H54 (cell line): ENCODE measurements around the gene AOC2.
"Not testable (repeated sequence)": the region's sequence is repeated elsewhere in the genome, so short reads cannot be mapped to it uniquely, and the experiment has no call there.

Source experiments
- DNase-seq: peaks from one replicate; pipeline ENCODE4 v3.0.0; 2011; ENCODE audit warnings: low spot score, mixed read lengths; ENCODE audit not compliant: insufficient read length
- FAIRE-seq: peaks from 3 replicates; lab custom pipeline; 2011; peaks lifted over from hg19 to GRCh38; lab: Jason Lieb, UNC
- POLR2A ChIP-seq: IDR thresholded peaks from 2 replicates; pipeline ENCODE4 v1.6.1; 2011; ENCODE audit warnings: low read depth, mild to moderate bottlenecking, low read length

The AOC2 gene

DNA sequence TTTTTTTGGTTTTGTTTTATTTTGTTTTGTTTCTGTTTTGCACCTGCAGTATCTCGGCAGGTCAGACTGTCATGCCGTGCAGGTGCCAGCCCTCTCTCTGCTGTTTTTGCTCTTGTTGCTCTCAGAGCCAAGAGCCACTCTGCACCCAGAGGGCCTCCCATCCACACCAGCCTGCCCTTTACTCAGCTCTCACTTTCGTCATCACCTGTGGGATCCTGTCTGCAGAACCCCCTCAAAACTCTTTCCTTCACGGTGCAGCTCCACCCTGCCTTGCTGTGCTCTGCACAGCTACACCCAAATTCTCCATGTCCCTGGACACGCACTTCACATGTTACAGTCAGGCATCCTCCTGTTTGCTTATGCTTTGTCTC lies 9.2 kb downstream of the AOC2 start:
- TF ChIP-seq POLR2A, result no peak
- DNase-seq, result no peak
- no peak for FAIRE-seq

- DNase-seq (no peak), FAIRE-seq (no peak)
- no peak for TF ChIP-seq POLR2A
Measured at GRCh38 chr17:42853968-42854790, 9.8 kb downstream of the AOC2 start.

- FAIRE-seq, result no peak
- no peak for DNase-seq
- TF ChIP-seq POLR2A, result no peak
Measured at GRCh38 chr17:42855048-42855596, 10.7 kb downstream of the AOC2 start.

- not testable (repeated sequence) for FAIRE-seq, DNase-seq
Measured at GRCh38 chr17:42856093-42856492, 11.7 kb downstream of the AOC2 start.

- not testable (repeated sequence) for FAIRE-seq
Measured at GRCh38 chr17:42856516-42856915, 12.1 kb downstream of the AOC2 start.

GRCh38 chr17:42857389-42857788 lies 13.0 kb downstream of the AOC2 start:
- FAIRE-seq, result no peak
- no peak for TF ChIP-seq POLR2A
- no peak for DNase-seq

More at GRCh38 chr17:42856516-42856915, 12.1 kb downstream of the AOC2 start:
- not testable (repeated sequence) for DNase-seq

GRCh38 chr17:42865638-42866094 lies 21.3 kb downstream of the AOC2 start:
- FAIRE-seq (no peak), DNase-seq (no peak)
- no peak for TF ChIP-seq POLR2A

DNA sequence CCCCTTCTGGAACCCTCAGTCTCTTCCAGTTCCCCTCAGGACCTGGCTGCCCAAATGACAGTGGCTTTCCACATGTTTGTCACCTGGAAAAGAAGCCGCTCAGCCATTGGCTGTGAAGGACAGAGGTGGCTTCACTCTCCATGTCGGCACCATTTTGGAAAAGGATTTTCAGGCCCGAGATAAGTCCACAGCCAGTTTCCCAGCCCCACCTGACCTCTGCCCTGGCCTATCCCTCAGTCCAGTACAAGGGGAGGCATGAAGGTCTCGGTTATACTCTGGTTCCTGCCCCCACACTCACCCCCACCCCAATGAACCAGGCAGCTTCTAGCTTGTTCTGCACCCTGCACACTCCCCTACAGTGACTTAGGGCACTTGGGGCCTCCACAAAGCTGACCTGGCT lies 21.8 kb downstream of the AOC2 start:
- no peak for TF ChIP-seq POLR2A
- DNase-seq (no peak), FAIRE-seq (no peak)

GRCh38 chr17:42866631-42867575 lies 22.5 kb downstream of the AOC2 start:
- FAIRE-seq (no peak), DNase-seq (no peak)
- TF ChIP-seq POLR2A, result no peak

DNA sequence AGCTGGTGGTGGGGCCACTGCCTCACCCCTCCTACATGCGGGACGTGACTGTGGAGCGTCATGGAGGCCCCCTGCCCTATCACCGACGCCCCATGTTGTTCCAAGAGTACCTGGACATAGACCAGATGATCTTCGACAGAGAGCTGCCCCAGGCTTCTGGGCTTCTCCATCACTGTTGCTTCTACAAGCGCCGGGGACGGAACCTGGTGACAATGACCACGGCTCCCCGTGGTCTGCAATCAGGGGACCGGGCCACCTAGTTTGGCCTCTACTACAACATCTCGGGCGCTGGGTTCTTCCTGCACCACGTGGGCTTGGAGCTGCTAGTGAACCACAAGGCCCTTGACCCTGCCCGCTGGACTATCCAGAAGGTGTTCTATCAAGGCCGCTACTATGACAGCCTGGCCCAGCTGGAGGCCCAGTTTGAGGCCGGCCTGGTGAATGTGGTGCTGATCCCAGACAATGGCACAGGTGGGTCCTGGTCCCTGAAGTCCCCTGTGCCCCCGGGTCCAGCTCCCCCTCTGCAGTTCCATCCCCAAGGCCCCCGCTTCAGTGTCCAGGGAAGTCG lies 23.4 kb downstream of the AOC2 start:
- not testable (repeated sequence) for FAIRE-seq, DNase-seq

GRCh38 chr17:42868338-42868737 lies 24.0 kb downstream of the AOC2 start:
- no peak for TF ChIP-seq POLR2A
- DNase-seq, result no peak
- FAIRE-seq, result no peak

GRCh38 chr17:42871647-42872046 lies 27.3 kb downstream of the AOC2 start:
- DNase-seq, result no peak
- no peak for TF ChIP-seq POLR2A
- FAIRE-seq, result no peak

DNA sequence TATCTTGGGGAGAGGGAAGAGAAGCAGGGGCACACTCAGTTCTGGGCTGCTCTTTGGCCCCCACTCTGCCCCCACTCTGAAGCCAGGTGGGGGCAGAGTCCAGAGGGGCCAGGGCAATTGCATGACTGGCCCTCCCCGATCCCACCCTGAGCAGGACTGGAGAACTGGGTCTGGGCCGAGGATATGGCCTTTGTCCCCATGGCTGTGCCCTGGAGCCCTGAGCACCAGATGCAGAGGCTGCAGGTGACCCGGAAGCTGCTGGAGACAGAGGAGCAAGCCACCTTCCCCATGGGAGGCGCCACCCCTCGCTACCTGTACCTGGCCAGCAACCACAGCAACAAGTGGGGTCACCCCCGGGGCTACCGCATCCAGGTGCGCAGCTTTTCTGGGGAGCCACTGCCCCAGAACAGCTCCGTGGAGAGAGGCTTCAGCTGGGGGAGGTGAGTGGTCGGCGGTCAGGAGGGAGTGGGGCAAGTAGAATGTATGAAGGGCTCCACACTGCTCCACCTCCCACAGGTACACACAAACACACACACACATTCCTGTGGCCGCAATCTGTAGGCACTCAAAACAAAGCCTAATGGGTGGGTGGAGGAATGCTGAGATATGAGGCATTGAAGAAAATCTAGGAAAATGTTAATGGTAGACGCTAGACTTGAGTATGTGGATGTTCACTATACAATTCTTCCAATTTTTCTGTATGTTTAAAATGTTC lies 28.0 kb downstream of the AOC2 start:
- FAIRE-seq (no peak), DNase-seq (no peak)

DNA sequence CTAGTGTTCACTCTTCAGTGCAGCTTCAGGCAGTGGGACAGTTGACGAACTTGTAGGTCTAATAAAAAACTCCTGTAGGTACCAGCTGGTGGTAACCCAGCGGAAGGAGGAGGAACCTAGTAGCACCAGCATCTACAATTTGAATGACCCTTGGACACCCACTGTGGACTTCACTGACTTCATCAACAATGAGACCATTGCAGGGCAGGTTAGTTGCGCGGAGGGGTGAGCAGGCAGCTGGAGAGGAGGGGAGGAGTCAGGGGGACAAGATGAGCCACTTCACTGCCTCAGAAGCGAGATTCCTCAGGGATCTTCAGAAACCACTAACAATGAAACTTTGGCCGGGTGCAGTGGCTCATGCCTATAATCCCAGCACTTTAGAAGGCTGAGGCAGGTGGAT lies 28.9 kb downstream of the AOC2 start:
- TF ChIP-seq POLR2A, result no peak
- no peak for DNase-seq
- FAIRE-seq, result no peak

More for the DNA sequence above, 28.0 kb downstream of the AOC2 start:
- no peak for TF ChIP-seq POLR2A

GRCh38 chr17:42873932-42874695 lies 29.7 kb downstream of the AOC2 start:
- FAIRE-seq, DNase-seq: not testable (repeated sequence)
